GM21360 (cell line): Measurements from ENCODE around the gene TULP4.
"Not testable (repeated sequence)": the region's sequence is repeated elsewhere in the genome, so short reads cannot be mapped to it uniquely, and the experiment has no call there.

Source experiments
- ATAC-seq: cut with Tn5 transposase; IDR thresholded peaks from one replicate; pipeline ENCODE4 v1.9.1; 2021; ENCODE audit warnings: mild to moderate bottlenecking, moderate library complexity; ENCODE audit not compliant: unreplicated experiment

The TULP4 gene

DNA sequence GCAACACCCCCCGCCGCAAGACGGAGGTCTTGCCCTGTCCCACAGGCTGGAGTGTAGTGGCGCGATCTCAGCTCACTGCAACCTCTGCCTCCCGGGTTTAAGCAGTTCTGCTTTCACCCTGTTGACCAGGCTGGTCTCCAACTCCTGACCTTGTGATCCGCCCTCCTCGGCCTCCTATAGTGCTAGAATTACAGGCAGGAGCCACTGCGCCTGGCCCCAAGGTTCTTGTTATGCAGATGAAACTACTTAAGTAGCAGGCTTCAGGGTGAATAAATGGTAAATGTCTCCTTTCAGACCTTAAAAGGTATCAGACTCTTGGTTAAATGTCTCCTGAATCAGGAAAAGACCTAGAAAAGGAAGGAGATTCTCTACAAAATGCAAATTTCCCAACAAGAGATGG, 152.2 kb downstream of the TULP4 start:
- ATAC-seq: no peak

DNA sequence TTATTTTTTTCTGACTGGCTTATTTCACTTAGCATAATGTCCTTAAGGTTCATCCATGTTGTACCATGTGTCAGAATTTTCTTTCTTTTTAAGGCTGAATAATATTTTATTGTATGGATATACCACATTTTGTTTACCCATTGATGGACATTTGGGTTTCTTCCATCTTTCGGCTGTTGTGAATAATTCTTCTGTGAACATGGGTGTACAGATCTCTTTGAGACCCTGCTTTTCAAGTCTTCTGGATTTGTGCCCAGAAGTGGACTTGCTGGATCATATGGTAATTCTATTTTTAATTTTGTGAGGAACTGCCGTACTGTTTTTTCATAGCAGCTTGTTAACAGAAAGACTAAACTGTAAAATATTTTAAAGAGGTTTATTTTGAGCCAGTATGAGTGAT, 153.0 kb downstream of the TULP4 start:
- no peak for ATAC-seq

GRCh38 chr6:158465747-158466146, 153.5 kb downstream of the TULP4 start:
- ATAC-seq: no peak

DNA sequence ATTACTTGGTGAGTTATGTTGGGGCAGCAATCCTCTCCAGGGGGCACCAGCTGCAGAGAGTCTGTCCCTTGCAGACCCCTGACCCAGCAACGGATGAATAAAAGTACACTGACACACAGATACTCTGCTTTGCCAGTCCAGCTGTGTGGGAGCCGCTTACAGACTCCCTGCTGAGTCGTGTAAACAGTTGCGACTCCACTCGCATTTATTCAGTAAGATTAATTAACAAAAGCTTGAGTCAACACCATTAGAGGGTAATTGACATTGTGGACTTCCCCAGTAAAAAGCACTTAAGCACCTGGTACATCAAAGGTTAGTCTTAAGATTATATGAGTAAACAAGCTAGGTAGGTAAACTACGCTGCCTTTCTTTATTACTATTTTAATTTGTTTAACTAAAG, 155.7 kb downstream of the TULP4 start:
- no peak for ATAC-seq

GRCh38 chr6:158468666-158469065, 156.4 kb downstream of the TULP4 start:
- ATAC-seq: no peak

DNA sequence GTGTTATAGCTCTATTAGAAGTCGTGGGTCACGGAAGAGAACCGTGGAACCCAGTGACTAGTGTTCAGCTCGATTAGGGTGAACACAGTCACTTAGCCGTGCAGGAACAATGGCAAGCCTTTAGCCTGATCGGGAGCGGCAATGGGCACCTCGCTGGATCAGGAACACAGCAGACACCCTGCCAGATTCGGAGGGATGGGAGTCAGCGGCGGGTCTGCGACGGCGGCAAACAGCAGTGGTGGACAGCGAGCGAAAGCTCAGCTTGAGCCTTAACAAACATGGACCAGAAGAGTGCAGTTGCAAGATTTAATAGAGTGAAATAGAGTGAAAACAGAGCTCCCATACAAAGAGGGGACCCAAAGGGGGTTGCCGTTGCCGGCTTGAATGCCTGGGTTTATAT, 157.8 kb downstream of the TULP4 start:
- not testable (repeated sequence) for ATAC-seq

DNA sequence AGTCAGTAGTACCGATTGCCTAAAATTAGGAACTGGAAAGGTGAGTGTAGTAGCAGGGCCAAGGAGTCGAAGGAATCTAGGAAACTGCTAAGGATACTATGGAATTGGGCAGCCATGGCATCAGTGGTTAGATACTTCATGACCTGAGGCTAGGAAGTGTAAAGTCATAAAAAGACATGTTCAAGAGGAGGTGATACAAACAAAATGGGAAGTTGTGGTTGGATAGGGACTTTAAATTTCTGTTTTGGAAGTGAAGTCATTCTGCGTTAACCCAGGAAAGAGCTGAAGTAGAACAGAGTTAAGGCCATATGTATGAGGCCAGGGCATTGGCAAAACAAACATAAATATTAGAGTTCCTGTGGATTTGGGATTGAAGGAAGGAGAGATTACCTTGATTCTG, 159.1 kb downstream of the TULP4 start:
- ATAC-seq: no peak

DNA sequence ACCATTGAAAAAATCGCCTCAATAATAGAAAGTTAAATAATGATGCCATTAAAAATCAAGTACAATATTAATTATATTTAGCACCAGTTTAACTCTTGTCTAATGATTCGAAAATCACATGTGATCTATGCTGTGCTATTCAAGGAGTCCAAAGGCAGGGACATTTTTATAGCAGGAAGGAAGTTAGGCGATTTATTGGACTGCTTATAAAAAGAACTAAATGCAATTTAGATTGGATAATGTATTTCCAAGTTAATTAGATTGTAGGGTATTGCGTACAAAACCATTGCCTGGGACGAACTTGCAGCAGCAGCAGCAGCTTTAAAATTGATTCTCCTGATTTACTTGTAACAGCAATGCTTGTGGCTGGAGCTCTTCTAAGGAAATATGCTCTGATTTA, 160.2 kb downstream of the TULP4 start:
- ATAC-seq: no peak

GRCh38 chr6:158474961-158475343, 162.7 kb downstream of the TULP4 start:
- ATAC-seq: peak; percentile 3

- ATAC-seq: peak; percentile 78
Observed at GRCh38 chr6:158475344-158476302, 163.4 kb downstream of the TULP4 start.

DNA sequence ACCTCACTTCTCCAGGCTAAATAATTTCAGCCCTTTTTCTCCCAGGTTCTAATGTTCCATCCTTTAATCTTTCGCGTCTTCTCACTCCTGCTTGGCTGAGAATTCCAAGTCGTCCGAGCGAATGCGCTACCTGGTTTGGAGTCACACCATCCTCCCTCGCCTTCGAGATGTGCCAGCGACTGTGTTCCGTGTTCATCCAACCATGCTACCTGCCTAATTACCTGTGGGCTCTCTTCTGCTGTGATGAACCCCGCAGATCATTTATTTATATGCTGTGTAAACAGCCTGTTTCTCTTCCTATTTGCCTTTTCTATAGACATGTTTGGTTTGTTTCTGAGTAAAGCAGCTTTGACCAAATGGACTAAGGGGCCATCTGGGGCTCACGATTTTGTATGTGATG, 164.1 kb downstream of the TULP4 start:
- no peak for ATAC-seq

DNA sequence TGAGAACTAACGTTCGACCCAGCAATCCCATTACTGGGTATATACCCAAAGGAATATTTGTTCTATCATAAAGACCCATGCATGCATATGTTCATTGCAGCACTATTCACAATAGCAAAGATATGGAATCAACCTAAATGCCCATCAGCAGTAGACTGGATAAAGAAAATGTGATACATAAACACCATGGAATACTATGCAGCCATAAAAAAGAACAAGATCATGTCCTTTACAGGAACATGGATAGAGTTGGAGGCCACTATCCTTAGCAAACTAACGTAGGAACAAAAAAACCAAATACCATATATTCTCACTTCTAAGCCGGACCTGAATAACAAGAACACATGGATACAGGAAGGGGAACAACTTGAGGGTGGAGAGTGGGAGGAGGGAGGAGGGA, 165.5 kb downstream of the TULP4 start:
- ATAC-seq: not testable (repeated sequence)

DNA sequence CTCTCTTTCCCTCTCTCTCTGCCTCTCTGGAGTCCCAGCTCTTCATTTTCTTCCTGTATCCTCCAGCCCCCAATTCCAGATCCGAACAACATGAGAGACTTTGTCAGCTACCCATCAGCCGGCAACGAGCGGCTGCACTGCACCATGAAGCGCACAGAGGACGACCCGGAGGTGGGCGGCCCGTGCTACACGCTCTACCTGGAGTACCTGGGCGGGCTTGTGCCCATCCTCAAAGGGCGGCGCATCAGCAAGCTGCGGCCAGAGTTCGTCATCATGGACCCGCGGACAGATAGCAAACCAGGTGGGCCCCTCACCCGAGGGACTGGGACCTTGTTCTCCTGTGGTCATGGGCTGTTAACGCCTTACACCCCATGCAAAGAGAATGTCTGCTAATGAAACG, 168.7 kb downstream of the TULP4 start:
- ATAC-seq: no peak

- no peak for ATAC-seq
Observed at GRCh38 chr6:158481690-158482473, 169.6 kb downstream of the TULP4 start.

- no peak for ATAC-seq
Observed at GRCh38 chr6:158485431-158485830, 173.2 kb downstream of the TULP4 start.

DNA sequence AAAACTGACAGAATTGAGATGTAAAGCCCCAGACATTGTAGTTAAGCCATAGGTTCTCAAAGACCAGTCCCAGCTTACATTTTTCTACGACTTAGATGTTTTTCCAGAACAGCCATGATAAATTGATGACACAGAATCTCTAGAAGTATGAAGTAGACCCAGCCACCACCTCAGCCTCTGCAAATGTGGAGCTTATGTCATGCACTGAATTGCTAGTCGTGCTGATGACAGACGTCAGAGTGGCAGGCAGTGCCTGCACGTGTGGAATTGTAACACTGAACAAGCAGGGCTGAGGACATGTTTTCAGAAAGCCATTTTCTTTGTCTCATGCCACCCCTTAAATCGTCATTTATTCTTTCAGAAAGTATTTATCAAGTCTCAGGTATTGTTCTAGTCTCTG, 175.2 kb downstream of the TULP4 start:
- no peak for ATAC-seq

DNA sequence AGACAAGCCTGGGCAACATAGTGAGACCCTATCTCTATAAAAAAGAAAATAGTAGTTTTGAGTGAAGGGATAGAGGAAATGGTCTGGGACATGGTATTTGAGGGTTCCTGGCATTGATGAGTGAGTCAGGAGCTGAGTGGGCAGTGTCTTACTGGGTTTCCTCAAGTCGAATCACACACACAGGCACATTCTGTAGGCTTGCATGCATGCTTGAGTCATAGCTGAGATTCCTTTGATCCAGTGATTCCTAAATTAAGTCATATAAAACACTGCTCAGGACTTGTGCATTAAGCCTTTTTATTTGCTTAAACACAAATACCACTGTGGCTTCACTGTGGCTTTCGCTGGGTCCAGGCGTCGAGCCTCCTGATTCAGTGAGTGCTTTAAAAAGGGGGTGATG, 175.8 kb downstream of the TULP4 start:
- no peak for ATAC-seq

- no peak for ATAC-seq
Observed at GRCh38 chr6:158489441-158489840, 177.2 kb downstream of the TULP4 start.

DNA sequence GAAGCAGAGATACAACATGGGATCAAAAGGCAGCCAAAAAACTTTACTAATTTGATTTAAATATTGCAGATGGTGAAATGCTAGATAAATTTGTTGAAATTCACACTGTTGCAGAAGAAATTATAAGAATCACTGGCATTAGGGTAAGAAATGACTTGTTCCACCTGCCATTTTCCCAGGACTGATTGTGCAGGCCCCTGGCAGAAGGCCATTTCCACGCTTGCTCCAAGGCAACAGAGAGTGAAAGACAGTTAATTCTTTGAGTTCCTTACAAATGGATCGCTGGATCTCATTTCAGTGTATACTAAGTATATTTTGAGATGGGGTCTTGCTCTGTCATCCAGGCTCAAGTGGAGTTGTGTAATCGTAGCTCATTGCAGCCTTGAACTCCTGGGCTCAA, 180.6 kb downstream of the TULP4 start:
- ATAC-seq: no peak

DNA sequence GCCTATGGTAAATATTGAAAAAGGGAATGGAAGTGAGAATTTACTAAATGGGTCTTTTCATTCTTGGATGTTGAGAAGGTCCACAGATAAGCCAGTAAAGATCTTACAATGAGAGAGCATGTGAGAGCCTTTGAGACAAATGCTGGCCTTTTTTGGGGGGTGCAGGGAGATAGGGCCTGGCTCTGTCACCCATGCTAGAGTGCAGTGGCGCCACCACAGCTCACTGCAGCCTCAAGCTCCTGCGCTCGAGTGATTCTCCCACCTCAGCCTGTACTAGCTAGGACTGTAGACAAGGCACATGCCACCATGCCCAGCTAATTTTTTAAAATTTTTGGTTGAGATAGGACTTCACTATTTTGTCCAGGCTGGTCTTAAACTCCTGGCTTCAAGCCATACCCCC, 184.4 kb downstream of the TULP4 start:
- no peak for ATAC-seq

DNA sequence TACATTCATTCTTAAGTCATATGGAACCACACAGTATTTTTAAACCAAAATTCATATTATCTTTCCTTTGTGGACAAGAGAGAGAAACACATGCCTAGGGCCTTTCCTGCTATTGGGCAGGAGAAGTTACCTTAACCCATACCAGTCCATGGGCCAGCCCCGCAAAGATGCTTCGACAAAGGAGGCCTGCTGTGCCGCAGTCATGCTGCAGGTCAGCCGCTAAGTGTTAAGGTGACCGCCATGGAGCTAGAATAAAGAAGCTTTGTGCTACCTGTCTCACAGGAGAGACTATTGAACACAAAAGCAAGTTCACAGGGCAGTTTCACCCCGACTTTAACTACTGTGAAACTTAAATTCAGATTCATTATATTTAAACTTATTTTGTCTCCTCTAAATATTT, 185.4 kb downstream of the TULP4 start:
- ATAC-seq: no peak

DNA sequence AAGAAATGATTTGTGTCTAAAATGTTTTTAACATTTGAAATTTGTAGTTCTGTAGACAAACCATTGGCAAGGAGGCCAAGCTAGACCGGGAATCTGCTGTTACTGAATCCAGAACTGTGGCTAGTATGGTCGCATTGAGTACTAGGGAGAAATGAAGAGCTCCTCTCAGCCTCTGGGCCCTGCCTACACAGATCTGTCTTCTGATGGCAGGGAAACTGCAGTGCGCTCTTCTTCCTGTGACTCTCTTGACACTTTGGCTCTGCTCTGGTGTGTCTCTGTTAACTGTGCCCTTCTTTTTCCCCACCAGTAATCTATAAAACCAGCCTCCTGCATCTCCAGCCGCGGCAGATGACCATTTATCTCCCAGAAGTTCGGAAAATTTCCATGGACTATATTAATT, 186.1 kb downstream of the TULP4 start:
- ATAC-seq: no peak
